ENCODE measurements around the gene TERT.

The TERT gene

GRCh38 chr5:1215320-1216096 lies 79.4 kb downstream of the TERT start:
- no peak for DNase-seq

GRCh38 chr5:1214936-1215220 lies 80.0 kb downstream of the TERT start:
- no peak for DNase-seq

GRCh38 chr5:1214163-1214935 lies 80.5 kb downstream of the TERT start:
- DNase-seq, result no peak

DNA sequence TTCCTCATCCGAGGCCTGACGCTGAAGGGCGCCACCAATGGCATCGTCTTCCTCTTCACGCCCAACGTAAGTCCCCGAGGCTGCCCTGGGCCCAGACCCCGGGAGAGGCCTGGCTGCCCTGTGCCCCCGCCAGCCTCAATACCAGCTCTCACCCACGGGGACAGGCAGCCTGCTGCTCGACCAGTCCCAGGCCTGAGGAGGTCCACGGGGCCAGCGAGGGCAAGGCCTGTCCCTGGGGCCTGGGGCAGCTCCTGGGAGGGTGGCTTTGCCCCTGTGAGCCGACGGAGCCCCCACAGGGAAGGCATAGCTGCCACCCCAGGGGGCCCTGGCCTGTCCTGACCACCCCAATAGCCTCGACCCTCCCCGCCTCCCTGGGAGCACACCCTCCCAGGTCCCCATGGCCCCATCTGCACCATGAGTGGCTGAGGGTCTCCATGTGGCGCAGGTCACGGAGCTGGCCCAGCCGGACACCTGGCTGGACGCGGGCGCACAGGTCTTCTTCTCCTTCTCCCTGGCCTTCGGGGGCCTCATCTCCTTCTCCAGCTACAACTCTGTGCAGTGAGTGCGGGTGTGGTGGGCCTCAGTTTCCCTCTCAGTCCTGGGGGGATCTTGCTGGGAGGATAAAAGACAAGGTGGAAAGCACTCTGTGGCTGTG lies 81.2 kb downstream of the TERT start:
- DNase-seq, result no peak

GRCh38 chr5:1212881-1213280 lies 82.0 kb downstream of the TERT start:
- no peak for DNase-seq

DNA sequence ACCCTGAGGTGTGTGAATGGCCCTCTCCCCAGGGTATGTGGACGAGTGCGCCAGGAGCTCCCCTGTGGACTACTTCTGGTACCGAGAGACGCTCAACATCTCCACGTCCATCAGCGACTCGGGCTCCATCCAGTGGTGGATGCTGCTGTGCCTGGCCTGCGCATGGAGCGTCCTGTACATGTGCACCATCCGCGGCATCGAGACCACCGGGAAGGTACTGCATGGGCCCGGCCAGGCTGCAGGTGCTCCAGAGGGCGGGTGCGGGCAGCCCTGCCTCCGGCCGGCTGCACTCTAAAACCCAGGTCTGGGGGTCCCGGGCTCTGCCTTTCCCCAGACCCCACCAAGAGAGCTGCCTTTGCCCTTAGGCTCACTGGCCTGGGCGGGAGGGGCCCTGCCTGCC lies 82.6 kb downstream of the TERT start:
- DNase-seq, result no peak

DNA sequence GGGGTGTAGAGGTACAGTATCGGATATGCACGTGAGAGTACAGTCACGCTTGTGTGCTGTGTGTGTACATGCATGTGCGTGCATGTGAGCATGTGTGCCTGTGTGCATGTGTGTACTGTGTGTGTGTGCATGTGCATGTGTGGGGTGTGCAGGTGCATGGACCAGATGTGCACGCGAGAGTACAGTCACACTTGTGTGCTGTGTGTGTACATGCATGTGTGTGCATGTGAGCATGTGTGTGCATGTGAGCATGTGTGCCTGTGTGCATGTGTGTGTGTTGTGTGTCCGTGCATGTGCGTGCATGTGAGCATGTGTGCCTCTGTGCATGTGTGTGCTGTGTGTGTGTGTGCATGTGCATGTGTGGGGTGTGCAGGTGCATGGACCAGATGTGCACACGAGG lies 83.2 kb downstream of the TERT start:
- DNase-seq, result no peak

- DNase-seq, result no peak
These were observed 84.0 kb downstream of the TERT start for GRCh38 chr5:1210832-1211251.

GRCh38 chr5:1209896-1210776 lies 84.7 kb downstream of the TERT start:
- no peak for DNase-seq

- no peak for DNase-seq
These were observed 85.4 kb downstream of the TERT start for GRCh38 chr5:1209489-1209852.

DNA sequence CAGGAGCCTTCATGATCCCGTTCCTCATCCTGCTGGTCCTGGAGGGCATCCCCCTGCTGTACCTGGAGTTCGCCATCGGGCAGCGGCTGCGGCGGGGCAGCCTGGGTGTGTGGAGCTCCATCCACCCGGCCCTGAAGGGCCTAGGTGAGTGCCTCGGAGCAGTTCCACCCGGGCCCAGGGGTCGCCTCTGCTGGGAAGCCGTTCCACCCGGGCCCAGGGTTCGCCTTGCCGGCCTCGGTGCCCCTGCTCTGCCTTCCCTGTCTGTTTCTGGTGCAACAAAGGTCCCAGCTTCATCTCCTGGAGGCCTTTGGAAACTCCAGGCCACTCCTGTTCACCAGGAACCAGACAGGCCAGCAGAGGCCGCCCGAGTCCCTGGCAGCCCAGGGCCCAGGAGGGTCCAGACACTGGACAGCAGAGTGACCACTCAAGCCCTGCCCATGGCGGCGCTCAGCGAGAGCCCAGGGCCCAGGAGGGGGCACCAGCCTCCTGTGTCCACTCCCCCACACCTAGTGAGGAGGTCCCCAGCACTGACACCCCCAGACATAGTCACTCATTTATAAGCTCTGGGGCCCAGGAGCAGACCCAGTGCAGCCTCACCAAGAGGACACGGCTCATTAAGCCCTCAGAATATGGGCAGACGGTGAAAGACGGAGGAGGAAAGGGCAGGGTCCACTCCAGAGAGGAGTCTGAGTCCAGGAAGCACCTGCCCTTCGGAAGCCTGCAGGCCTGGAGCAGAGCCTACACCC lies 86.0 kb downstream of the TERT start:
- DNase-seq, result no peak

- no peak for DNase-seq
These were observed 86.6 kb downstream of the TERT start for GRCh38 chr5:1208221-1208742.

GRCh38 chr5:1207555-1207954 lies 87.3 kb downstream of the TERT start:
- DNase-seq, result no peak

DNA sequence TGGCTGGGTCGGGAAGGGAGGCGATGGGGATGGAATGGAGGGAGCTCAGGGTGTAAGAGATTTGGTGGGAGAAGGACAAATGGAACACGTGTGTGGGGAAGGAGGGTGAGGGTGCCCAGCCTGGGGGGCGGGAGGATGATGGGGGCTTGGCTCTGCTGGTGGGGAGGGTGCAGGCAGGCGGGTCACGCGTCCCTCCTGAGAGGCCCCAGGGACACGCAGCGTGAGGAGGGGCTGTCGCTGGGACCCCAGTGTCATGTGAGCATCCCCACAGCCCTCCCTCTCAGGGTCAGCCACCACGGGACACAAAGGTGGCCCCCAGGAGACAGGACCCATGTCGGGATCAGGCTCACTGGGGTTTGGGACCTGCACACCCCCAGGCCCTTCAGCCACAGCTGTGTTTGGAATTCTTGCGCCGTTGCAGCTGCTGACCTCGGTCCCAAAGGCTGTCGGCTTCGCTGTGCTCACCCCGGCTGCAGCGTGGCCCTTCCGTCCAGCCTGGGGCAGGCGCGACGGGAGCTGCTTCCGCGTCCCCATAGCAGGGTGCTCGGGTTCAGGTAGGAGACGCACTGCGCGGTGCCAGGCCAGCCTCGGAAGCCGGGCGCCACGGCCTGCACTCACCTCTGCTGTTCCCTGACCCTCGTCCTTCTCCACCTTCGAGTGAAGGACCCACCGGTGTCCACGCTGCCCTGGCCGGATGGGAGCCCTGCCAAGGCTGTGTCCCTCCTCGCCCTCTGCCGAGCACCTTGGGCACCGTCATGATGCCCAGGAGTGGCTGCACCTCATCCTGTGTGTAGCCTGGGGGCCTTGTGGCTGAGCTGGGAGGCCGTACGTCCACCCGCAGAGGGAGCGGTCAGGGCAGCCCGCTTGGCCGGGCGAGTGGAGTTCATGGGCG lies 88.1 kb downstream of the TERT start:
- DNase-seq, result no peak

GRCh38 chr5:1205255-1206180 lies 89.3 kb downstream of the TERT start:
- no peak for DNase-seq

GRCh38 chr5:1204693-1205242 lies 90.1 kb downstream of the TERT start:
- peak; percentile 73 for DNase-seq

DNA sequence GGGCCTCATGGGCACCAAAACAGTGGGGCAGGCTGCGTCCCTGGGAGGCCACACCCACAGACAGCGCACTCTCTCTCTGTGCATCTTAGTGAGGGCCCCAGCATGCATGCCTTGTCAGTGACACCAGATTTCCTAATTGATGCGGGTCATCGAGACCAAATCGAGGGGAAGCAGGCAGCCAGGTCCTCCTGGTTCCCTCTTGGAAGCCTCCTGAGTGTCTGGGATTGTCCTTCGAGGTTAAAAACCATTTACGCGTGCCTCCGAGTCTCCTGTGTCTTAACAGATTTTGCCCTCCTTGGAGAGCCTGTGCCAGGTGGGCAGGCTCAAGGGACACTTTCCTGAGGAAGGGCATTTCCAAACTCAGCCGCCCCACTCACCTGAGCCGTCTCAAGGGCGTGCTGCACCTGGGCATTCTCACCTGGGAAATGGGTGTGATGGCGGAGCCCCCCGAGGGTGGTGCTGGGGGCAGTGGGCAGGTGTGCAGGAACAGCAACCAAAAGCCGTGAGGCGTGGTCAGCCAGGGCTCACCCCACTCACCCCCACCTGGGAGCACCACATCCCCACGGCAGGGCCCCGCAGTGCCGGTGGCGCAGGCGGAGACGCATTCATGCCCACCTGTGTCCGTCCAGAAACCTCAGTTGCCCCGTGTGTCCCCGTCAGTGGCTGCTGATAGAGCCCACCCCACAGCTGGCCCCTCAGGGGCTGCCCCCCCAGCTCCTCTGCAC lies 90.7 kb downstream of the TERT start:
- no peak for DNase-seq

- no peak for DNase-seq
These were observed 91.4 kb downstream of the TERT start for GRCh38 chr5:1203311-1203967.
